Measurements from ENCODE around the gene HPCAL1. TPM values are rescaled to one million over a fixed set of nuclear protein-coding genes. Genes with fewer than 3 reads are reported as not detected.

Gene HPCAL1
- total RNA-seq, 1 donor from 2014 or later, result 12.3 TPM

- Mint-ChIP-seq H3K4me1 (ENCODE audit: low read depth, unreplicated experiment) (peaks cover 14% of the 10 kb centered on the region), H3K36me3 (ENCODE audit: low read depth, unreplicated experiment) (peaks cover 7% of the 10 kb centered on the region), H3K27me3 (ENCODE audit: low read depth, unreplicated experiment) (peaks cover 7% of the 10 kb centered on the region), H3K9me3 (ENCODE audit: unreplicated experiment) (no peaks in the 10 kb centered on the region), H3K4me3 (ENCODE audit: unreplicated experiment) (no peak overlapping the region), H3K27ac (ENCODE audit: unreplicated experiment) (no peak overlapping the region)
- Histone ChIP-seq H3K9ac (ENCODE audit: low read length) (peak overlapping the region; percentile 64), H2AFZ (ENCODE audit: low read depth, low read length) (peak overlapping the region; percentile 62), H3K4me1 (ENCODE audit: insufficient read depth, low read length) (peaks cover 50% of the 10 kb centered on the region), H3K79me2 (ENCODE audit: insufficient read depth, low read length) (no peaks in the 10 kb centered on the region), H3K4me3 (ENCODE audit: insufficient read depth, low read depth, low read length) (no peak overlapping the region), H4K20me1 (ENCODE audit: insufficient read depth, low read length) (no peaks in the 10 kb centered on the region), H3K36me3 (ENCODE audit: insufficient read depth, low read length) (no peaks in the 10 kb centered on the region), H3K4me2 (ENCODE audit: low read length) (peak overlapping the region; percentile 75), H3K9me3 (ENCODE audit: insufficient read depth, low read depth, low read length) (no peaks in the 10 kb centered on the region), H3K27ac (ENCODE audit: low read depth, low read length) (peak overlapping the region; percentile 61), H3K27me3 (ENCODE audit: insufficient read depth, low read length) (no peaks in the 10 kb centered on the region)
- TF ChIP-seq EZH2 (IDR thresholded peaks at IDR 0.05; ENCODE audit: insufficient read depth, low read length) (no peak), CTCF (IDR thresholded peaks at IDR 0.05; ENCODE audit: insufficient read depth, low read depth, low read length) (no peak)
- DNase-seq (ENCODE audit: low read depth) (no peak), FAIRE-seq (no peak)
Observed at GRCh38 chr2:10404324-10405143, 101.8 kb downstream of the HPCAL1 start.

GRCh38 chr2:10405448-10405847 is 102.7 kb downstream of the HPCAL1 start:
- Mint-ChIP-seq H3K36me3 (ENCODE audit: low read depth, unreplicated experiment) (peaks cover 7% of the 10 kb centered on the region), H3K27ac (ENCODE audit: unreplicated experiment) (no peak overlapping the region), H3K27me3 (ENCODE audit: low read depth, unreplicated experiment) (peaks cover 7% of the 10 kb centered on the region), H3K4me1 (ENCODE audit: low read depth, unreplicated experiment) (peaks cover 15% of the 10 kb centered on the region), H3K9me3 (ENCODE audit: unreplicated experiment) (no peaks in the 10 kb centered on the region), H3K4me3 (ENCODE audit: unreplicated experiment) (no peak overlapping the region)
- TF ChIP-seq CTCF (IDR thresholded peaks at IDR 0.05; ENCODE audit: insufficient read depth, low read depth, low read length) (no peak), EZH2 (IDR thresholded peaks at IDR 0.05; ENCODE audit: insufficient read depth, low read length) (no peak)
- Histone ChIP-seq H3K4me3 (ENCODE audit: insufficient read depth, low read depth, low read length) (no peak overlapping the region), H2AFZ (ENCODE audit: low read depth, low read length) (peak overlapping the region; percentile 62), H3K79me2 (ENCODE audit: insufficient read depth, low read length) (no peaks in the 10 kb centered on the region), H4K20me1 (ENCODE audit: insufficient read depth, low read length) (no peaks in the 10 kb centered on the region), H3K9ac (ENCODE audit: low read length) (peak overlapping the region; percentile 64), H3K36me3 (ENCODE audit: insufficient read depth, low read length) (no peaks in the 10 kb centered on the region), H3K9me3 (ENCODE audit: insufficient read depth, low read depth, low read length) (no peaks in the 10 kb centered on the region), H3K4me2 (ENCODE audit: low read length) (peak overlapping the region; percentile 75), H3K27me3 (ENCODE audit: insufficient read depth, low read length) (no peaks in the 10 kb centered on the region), H3K27ac (ENCODE audit: low read depth, low read length) (peak overlapping the region; percentile 61), H3K4me1 (ENCODE audit: insufficient read depth, low read length) (peaks cover 50% of the 10 kb centered on the region)
- FAIRE-seq, result no peak
- DNase-seq (ENCODE audit: low read depth), result peak; percentile 94

- Histone ChIP-seq H3K27me3 (ENCODE audit: insufficient read depth, low read length) (no peaks in the 10 kb centered on the region), H3K79me2 (ENCODE audit: insufficient read depth, low read length) (no peaks in the 10 kb centered on the region), H3K4me3 (ENCODE audit: insufficient read depth, low read depth, low read length) (no peak overlapping the region), H4K20me1 (ENCODE audit: insufficient read depth, low read length) (no peaks in the 10 kb centered on the region), H3K27ac (ENCODE audit: low read depth, low read length) (peak overlapping the region; percentile 53), H3K9me3 (ENCODE audit: insufficient read depth, low read depth, low read length) (no peaks in the 10 kb centered on the region), H3K4me1 (ENCODE audit: insufficient read depth, low read length) (peaks cover 53% of the 10 kb centered on the region), H3K36me3 (ENCODE audit: insufficient read depth, low read length) (no peaks in the 10 kb centered on the region), H2AFZ (ENCODE audit: low read depth, low read length) (no peak overlapping the region), H3K4me2 (ENCODE audit: low read length) (peak overlapping the region; percentile 75), H3K9ac (ENCODE audit: low read length) (peak overlapping the region; percentile 64)
- H3K9me3 Mint-ChIP-seq (ENCODE audit: unreplicated experiment), result no peaks in the 10 kb centered on the region
- peak; percentile 40 for DNase-seq (ENCODE audit: low read depth)
- no peak for FAIRE-seq
- no peak overlapping the region for H3K4me3 Mint-ChIP-seq (ENCODE audit: unreplicated experiment)
- no peak for TF ChIP-seq CTCF (IDR thresholded peaks at IDR 0.05; ENCODE audit: insufficient read depth, low read depth, low read length)
- no peak for TF ChIP-seq EZH2 (IDR thresholded peaks at IDR 0.05; ENCODE audit: insufficient read depth, low read length)
- H3K4me1 Mint-ChIP-seq (ENCODE audit: low read depth, unreplicated experiment), result peaks cover 16% of the 10 kb centered on the region
- no peak overlapping the region for H3K27ac Mint-ChIP-seq (ENCODE audit: unreplicated experiment)
- peaks cover 5% of the 10 kb centered on the region for H3K36me3 Mint-ChIP-seq (ENCODE audit: low read depth, unreplicated experiment)
- peaks cover 7% of the 10 kb centered on the region for H3K27me3 Mint-ChIP-seq (ENCODE audit: low read depth, unreplicated experiment)
Observed at GRCh38 chr2:10406016-10406415, 103.3 kb downstream of the HPCAL1 start.
